ENCODE data around the gene PRND.

- TF ChIP-seq EZH2 (IDR thresholded peaks at IDR 0.05; ENCODE audit: insufficient read depth, poor library complexity, severe bottlenecking) (no peak), EZH2phosphoT487 (IDR thresholded peaks at IDR 0.05; ENCODE audit: insufficient read depth, low read depth) (no peak)
Observed at GRCh38 chr20:4708036-4708435, 13.7 kb upstream of the PRND start.
